GM23338 (cell line): ENCODE measurements around the gene TBC1D5.

Experiments used
- CREB1 ChIP-seq: fragments of 250-450 bp; sonication (Bioruptor Pico); IDR thresholded peaks from 2 replicates; pipeline ENCODE4 v1.5.0; 2020; ENCODE audit warnings: low read depth, mild to moderate bottlenecking, moderate library complexity
- TF ChIP-seq, protein P1 (sequence below), 2 experiments: fragments of 200-600 bp in 1 of 2; sonication (generic) in 1 of 2; conservative IDR thresholded peaks; 2 replicates each; pipeline versions ENCODE4 v1.5.1 to v1.6.1; 2016 to 2017; ENCODE audit warnings: antibody characterized with exemption in 2 of 2, low read depth in 2 of 2, mild to moderate bottlenecking in 2 of 2, moderate library complexity in 1 of 2
- TF ChIP-seq, protein P2 (sequence below): IDR thresholded peaks from one replicate; pipeline ENCODE4 v1.6.1; 2018; ENCODE audit warnings: antibody characterized with exemption; ENCODE audit not compliant: unreplicated experiment

DNA sequence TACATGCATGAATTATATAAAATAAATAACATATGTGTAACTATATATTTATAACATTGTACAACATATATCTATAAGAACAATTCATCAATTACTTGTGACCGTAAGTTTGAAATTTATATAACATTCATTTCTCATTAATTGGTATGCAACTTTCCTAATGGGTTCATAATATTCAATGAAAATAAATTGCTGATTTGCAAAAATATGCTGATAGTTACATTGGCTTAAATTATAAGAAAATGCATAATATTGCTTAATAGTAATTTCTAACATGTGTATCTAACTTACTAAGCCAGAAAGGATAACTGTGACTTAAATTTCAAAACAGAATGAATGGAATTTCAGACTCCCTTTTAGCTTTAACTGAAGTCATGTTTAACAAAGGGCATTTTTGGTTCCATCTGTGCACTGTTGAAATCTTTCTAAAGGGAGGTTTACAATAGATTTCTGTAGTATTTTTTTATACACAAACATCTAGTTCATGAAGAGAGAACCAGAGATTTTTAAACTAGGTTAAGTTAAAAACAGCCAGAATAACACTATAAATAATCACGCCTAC is 310.9 kb downstream of the TBC1D5 start:
- TF ChIP-seq, protein P1, sequence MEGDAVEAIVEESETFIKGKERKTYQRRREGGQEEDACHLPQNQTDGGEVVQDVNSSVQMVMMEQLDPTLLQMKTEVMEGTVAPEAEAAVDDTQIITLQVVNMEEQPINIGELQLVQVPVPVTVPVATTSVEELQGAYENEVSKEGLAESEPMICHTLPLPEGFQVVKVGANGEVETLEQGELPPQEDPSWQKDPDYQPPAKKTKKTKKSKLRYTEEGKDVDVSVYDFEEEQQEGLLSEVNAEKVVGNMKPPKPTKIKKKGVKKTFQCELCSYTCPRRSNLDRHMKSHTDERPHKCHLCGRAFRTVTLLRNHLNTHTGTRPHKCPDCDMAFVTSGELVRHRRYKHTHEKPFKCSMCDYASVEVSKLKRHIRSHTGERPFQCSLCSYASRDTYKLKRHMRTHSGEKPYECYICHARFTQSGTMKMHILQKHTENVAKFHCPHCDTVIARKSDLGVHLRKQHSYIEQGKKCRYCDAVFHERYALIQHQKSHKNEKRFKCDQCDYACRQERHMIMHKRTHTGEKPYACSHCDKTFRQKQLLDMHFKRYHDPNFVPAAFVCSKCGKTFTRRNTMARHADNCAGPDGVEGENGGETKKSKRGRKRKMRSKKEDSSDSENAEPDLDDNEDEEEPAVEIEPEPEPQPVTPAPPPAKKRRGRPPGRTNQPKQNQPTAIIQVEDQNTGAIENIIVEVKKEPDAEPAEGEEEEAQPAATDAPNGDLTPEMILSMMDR (conservative IDR thresholded peaks at IDR 0.05; ENCODE audit: low read depth in 2 of 2) = no peak
- TF ChIP-seq CREB1 (CRISPR knock-in tag) = no peak
- TF ChIP-seq, protein P2, sequence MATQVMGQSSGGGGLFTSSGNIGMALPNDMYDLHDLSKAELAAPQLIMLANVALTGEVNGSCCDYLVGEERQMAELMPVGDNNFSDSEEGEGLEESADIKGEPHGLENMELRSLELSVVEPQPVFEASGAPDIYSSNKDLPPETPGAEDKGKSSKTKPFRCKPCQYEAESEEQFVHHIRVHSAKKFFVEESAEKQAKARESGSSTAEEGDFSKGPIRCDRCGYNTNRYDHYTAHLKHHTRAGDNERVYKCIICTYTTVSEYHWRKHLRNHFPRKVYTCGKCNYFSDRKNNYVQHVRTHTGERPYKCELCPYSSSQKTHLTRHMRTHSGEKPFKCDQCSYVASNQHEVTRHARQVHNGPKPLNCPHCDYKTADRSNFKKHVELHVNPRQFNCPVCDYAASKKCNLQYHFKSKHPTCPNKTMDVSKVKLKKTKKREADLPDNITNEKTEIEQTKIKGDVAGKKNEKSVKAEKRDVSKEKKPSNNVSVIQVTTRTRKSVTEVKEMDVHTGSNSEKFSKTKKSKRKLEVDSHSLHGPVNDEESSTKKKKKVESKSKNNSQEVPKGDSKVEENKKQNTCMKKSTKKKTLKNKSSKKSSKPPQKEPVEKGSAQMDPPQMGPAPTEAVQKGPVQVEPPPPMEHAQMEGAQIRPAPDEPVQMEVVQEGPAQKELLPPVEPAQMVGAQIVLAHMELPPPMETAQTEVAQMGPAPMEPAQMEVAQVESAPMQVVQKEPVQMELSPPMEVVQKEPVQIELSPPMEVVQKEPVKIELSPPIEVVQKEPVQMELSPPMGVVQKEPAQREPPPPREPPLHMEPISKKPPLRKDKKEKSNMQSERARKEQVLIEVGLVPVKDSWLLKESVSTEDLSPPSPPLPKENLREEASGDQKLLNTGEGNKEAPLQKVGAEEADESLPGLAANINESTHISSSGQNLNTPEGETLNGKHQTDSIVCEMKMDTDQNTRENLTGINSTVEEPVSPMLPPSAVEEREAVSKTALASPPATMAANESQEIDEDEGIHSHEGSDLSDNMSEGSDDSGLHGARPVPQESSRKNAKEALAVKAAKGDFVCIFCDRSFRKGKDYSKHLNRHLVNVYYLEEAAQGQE = no peak
